Ishikawa (cell line): Measurements from ENCODE around the gene ATOX1.

Experiments
- CEBPB ChIP-seq: IDR thresholded peaks from 2 replicates; pipeline ENCODE4 v1.6.1; 2012
- CREB1 ChIP-seq: IDR thresholded peaks from 2 replicates; pipeline ENCODE4 v1.6.1; 2012; ENCODE audit warnings: low read depth
- EGR1 ChIP-seq: IDR thresholded peaks from 2 replicates; pipeline ENCODE4 v1.6.1; 2012
- EP300 ChIP-seq: IDR thresholded peaks from 2 replicates; pipeline ENCODE4 v1.6.1; 2012; ENCODE audit warnings: borderline replicate concordance
- FOXM1 ChIP-seq: IDR thresholded peaks from 2 replicates; pipeline ENCODE4 v1.6.1; 2012; ENCODE audit warnings: low read depth, borderline replicate concordance
- RAD21 ChIP-seq: IDR thresholded peaks from 2 replicates; pipeline ENCODE4 v1.6.1; 2012; ENCODE audit warnings: low read depth
- TAF1 ChIP-seq: IDR thresholded peaks from 2 replicates; pipeline ENCODE4 v1.6.1; 2012; ENCODE audit warnings: low read depth, mild to moderate bottlenecking
- TCF12 ChIP-seq: IDR thresholded peaks from 2 replicates; pipeline ENCODE4 v1.6.1; 2012; ENCODE audit warnings: low read depth
- YY1 ChIP-seq: IDR thresholded peaks from 2 replicates; pipeline ENCODE4 v1.6.1; 2012; ENCODE audit warnings: low read depth
- ZBTB7A ChIP-seq: IDR thresholded peaks from 2 replicates; pipeline ENCODE4 v1.6.1; 2012; ENCODE audit warnings: low read depth
- TF ChIP-seq, protein P1 (sequence below): IDR thresholded peaks from 2 replicates; pipeline ENCODE4 v1.6.1; 2012; ENCODE audit warnings: low read depth, mild to moderate bottlenecking
- TF ChIP-seq, protein P2 (sequence below): IDR thresholded peaks from 2 replicates; pipeline ENCODE4 v1.6.1; 2012

DNA sequence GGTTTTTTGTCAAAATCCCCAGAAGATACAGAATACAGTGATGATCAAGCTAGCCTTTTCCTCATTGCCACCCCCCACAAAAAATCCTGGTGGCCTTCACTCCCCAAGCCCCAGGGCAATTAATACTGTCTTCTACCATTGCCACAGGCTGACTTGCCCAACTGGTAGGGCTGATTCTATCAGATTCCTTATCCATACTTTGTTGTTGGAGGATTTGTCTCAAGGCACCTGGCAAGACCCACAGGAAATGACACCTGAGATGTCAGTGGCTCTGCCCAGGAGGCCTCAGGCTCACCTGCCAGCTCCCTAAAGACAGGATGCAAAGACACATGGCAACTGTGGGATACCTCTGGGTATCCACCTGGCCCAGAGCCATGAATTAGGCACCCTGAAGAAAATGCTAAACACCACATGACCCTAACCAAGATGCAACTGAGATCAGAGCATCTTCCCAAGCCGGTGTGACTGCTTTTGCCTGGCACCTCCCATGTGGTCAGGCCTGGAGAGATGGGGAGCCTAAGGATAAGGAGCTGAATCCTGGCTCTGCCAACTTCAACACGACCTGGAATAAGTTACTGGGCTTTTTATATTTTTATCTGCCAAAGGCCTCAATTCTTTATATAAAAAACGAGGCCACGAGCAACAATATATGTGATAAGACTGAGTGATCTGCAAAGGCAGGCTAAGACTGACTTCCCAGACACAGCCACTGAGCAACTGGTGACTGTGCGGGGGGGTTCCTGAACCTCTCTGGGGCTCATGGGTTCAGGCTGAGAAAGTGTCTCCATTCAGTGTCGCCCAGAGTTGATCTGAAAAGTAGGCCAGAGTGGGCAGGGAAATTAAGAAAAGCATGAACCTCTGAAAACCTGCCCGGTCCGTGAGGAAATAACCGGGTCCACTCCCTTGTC is 944 bp downstream of the ATOX1 start:
- TF ChIP-seq EP300 (no peak), TAF1 (no peak), CEBPB (no peak), YY1 (no peak), CREB1 (no peak), EGR1 (no peak), FOXM1 (no peak), RAD21 (no peak), ZBTB7A (no peak), TCF12 (no peak)
- TF ChIP-seq, protein P1, sequence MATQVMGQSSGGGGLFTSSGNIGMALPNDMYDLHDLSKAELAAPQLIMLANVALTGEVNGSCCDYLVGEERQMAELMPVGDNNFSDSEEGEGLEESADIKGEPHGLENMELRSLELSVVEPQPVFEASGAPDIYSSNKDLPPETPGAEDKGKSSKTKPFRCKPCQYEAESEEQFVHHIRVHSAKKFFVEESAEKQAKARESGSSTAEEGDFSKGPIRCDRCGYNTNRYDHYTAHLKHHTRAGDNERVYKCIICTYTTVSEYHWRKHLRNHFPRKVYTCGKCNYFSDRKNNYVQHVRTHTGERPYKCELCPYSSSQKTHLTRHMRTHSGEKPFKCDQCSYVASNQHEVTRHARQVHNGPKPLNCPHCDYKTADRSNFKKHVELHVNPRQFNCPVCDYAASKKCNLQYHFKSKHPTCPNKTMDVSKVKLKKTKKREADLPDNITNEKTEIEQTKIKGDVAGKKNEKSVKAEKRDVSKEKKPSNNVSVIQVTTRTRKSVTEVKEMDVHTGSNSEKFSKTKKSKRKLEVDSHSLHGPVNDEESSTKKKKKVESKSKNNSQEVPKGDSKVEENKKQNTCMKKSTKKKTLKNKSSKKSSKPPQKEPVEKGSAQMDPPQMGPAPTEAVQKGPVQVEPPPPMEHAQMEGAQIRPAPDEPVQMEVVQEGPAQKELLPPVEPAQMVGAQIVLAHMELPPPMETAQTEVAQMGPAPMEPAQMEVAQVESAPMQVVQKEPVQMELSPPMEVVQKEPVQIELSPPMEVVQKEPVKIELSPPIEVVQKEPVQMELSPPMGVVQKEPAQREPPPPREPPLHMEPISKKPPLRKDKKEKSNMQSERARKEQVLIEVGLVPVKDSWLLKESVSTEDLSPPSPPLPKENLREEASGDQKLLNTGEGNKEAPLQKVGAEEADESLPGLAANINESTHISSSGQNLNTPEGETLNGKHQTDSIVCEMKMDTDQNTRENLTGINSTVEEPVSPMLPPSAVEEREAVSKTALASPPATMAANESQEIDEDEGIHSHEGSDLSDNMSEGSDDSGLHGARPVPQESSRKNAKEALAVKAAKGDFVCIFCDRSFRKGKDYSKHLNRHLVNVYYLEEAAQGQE: no peak
- TF ChIP-seq, protein P2, sequence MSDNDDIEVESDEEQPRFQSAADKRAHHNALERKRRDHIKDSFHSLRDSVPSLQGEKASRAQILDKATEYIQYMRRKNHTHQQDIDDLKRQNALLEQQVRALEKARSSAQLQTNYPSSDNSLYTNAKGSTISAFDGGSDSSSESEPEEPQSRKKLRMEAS: no peak
